Measurements from ENCODE around the gene TMEM242. TPM values are rescaled to one million over a fixed set of nuclear protein-coding genes. Genes with fewer than 3 reads are reported as not detected.

Gene TMEM242
- total RNA-seq, 2 donors from 2014 or later: 10.8 to 11.7 TPM

DNA sequence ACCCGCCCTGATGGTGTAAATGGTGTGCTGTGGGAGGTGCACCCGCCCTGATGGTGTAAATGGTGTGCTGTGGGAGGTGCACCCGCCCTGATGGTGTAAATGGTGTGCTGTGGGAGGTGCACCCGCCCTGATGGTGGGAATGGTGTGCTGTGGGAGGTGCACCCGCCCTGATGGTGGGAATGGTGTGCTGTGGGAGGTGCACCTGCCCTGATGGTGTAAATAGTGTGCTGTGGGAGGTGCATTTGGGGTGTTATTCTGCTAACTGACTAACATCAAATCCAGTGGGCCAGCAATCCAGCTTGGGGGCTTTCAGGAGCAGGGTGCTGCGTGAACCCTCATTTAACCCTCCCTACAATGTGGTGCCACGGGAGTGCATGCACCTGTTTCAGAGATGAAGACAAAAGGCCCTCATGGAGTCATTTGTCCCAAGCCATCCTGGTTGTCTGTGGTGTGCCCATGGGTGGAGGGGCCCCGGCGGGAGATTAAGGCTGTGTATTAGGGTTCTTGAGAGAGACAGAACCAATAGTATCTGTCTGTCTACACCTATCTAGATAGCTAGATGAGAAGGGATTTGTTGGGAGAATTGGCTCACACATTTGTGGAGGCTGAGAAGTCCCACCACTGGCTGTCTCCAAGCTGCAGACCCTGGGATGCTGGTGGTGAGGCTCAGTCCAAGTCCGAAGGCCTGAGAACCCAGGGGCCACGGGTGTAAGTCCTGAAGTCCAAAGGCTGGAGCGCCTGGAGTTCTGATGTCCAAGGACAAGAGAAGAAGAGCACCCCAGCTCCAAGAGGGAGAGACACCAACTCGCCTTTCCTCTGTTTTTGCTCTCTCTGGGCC, 39.2 kb downstream of the TMEM242 start:
- DNase-seq: peak; percentile 34
- no peaks in the 10 kb centered on the region for H3K9me3 Mint-ChIP-seq
- TF ChIP-seq, protein P1, sequence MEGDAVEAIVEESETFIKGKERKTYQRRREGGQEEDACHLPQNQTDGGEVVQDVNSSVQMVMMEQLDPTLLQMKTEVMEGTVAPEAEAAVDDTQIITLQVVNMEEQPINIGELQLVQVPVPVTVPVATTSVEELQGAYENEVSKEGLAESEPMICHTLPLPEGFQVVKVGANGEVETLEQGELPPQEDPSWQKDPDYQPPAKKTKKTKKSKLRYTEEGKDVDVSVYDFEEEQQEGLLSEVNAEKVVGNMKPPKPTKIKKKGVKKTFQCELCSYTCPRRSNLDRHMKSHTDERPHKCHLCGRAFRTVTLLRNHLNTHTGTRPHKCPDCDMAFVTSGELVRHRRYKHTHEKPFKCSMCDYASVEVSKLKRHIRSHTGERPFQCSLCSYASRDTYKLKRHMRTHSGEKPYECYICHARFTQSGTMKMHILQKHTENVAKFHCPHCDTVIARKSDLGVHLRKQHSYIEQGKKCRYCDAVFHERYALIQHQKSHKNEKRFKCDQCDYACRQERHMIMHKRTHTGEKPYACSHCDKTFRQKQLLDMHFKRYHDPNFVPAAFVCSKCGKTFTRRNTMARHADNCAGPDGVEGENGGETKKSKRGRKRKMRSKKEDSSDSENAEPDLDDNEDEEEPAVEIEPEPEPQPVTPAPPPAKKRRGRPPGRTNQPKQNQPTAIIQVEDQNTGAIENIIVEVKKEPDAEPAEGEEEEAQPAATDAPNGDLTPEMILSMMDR (conservative IDR thresholded peaks at IDR 0.05): no peak
- Histone ChIP-seq H3K9me3 (ENCODE audit: control insufficient read depth, low read length) (no peaks in the 10 kb centered on the region), H3K4me1 (ENCODE audit: control insufficient read depth, insufficient read depth, low read length) (peaks cover 5% of the 10 kb centered on the region), H3K27me3 (ENCODE audit: control insufficient read depth, insufficient read depth, low read length, poor library complexity, severe bottlenecking) (no peaks in the 10 kb centered on the region), H3K4me3 (ENCODE audit: low read length) (no peak overlapping the region), H3K36me3 (ENCODE audit: control insufficient read depth, insufficient read depth, low read length) (no peaks in the 10 kb centered on the region), H3K9ac (ENCODE audit: extremely low read depth, low read length, poor library complexity, severe bottlenecking) (no peak overlapping the region), H3K27ac (ENCODE audit: low read depth, low read length) (no peak overlapping the region)
- H3K4me1 Mint-ChIP-seq: peaks cover 7% of the 10 kb centered on the region
- 95 to 100% methylated on average over 1 to 9 of the region's 13 CpGs for WGBS, 2 experiments (ENCODE audit: insufficient coverage in 1 of 2, insufficient read length in 1 of 2)
- peaks cover 4% of the 10 kb centered on the region for H3K36me3 Mint-ChIP-seq (ENCODE audit: low read depth)
- H3K27me3 Mint-ChIP-seq (ENCODE audit: insufficient read depth): peaks cover 4% of the 10 kb centered on the region
- no peak overlapping the region for H3K27ac Mint-ChIP-seq
- no peak overlapping the region for H3K4me3 Mint-ChIP-seq

DNA sequence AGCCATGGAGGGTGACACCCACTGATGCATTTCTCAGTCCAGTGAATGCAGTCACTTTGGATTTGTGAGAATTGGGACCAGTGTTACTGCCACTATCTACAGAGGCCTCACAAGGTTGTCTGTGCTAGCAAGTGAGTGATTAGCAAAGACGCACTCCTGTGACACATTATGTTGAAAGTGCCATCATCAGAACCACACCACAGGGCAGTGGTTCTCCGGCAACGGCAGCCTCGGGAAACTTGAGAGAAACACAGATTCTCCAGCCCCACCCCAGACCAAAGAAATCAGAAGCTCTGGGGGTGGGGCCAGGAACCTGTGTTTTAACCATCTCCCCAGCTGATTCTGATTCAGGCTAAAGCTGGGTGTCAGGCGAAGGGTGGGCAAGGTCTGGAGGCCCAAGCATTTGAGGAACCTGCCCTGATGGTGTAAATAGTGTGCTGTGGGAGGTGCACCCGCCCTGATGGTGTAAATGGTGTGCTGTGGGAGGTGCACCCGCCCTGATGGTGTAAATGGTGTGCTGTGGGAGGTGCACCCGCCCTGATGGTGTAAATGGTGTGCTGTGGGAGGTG, 39.9 kb downstream of the TMEM242 start:
- H3K4me3 Mint-ChIP-seq: no peak overlapping the region
- peak; percentile 39 for DNase-seq
- H3K4me1 Mint-ChIP-seq: peaks cover 7% of the 10 kb centered on the region
- no peak overlapping the region for H3K27ac Mint-ChIP-seq
- TF ChIP-seq, protein P1 (conservative IDR thresholded peaks at IDR 0.05): no peak
- peaks cover 3% of the 10 kb centered on the region for H3K36me3 Mint-ChIP-seq (ENCODE audit: low read depth)
- H3K27me3 Mint-ChIP-seq (ENCODE audit: insufficient read depth): peaks cover 6% of the 10 kb centered on the region
- Histone ChIP-seq H3K4me3 (ENCODE audit: low read length) (no peak overlapping the region), H3K36me3 (ENCODE audit: control insufficient read depth, insufficient read depth, low read length) (no peaks in the 10 kb centered on the region), H3K27me3 (ENCODE audit: control insufficient read depth, insufficient read depth, low read length, poor library complexity, severe bottlenecking) (no peaks in the 10 kb centered on the region), H3K27ac (ENCODE audit: low read depth, low read length) (no peak overlapping the region), H3K9me3 (ENCODE audit: control insufficient read depth, low read length) (no peaks in the 10 kb centered on the region), H3K4me1 (ENCODE audit: control insufficient read depth, insufficient read depth, low read length) (peaks cover 5% of the 10 kb centered on the region), H3K9ac (ENCODE audit: extremely low read depth, low read length, poor library complexity, severe bottlenecking) (no peak overlapping the region)
- H3K9me3 Mint-ChIP-seq: no peaks in the 10 kb centered on the region
- WGBS, 2 experiments (ENCODE audit: insufficient coverage in 1 of 2, insufficient read length in 1 of 2): 88 to 100% methylated on average over 1 to 6 of the region's 8 CpGs

DNA sequence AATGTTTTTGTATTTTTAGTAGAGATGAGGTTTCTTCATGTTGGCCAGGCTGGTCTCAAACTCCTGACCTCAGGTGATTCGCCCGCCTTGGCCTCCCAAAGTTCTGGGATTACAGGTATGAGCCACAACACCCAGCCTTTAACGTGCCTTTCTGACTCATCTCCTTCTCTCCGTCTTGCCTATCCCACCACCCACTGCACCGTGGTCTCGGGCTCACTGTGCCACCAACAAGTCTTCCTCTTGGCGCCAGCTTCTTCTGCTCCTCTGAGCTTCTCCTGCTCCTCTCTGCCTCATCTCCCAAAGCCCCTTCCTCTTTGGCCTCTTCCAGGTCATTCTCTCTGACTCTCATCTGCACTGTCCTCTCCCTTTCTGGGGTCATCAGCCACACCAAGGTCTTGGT, 41.0 kb downstream of the TMEM242 start:
- Histone ChIP-seq H3K36me3 (ENCODE audit: control insufficient read depth, insufficient read depth, low read length) (no peaks in the 10 kb centered on the region), H3K27ac (ENCODE audit: low read depth, low read length) (no peak overlapping the region), H3K9ac (ENCODE audit: extremely low read depth, low read length, poor library complexity, severe bottlenecking) (no peak overlapping the region), H3K4me1 (ENCODE audit: control insufficient read depth, insufficient read depth, low read length) (peaks cover 9% of the 10 kb centered on the region), H3K9me3 (ENCODE audit: control insufficient read depth, low read length) (no peaks in the 10 kb centered on the region), H3K4me3 (ENCODE audit: low read length) (no peak overlapping the region), H3K27me3 (ENCODE audit: control insufficient read depth, insufficient read depth, low read length, poor library complexity, severe bottlenecking) (no peaks in the 10 kb centered on the region)
- no peak overlapping the region for H3K27ac Mint-ChIP-seq
- peak; percentile 41 for DNase-seq
- peaks cover 6% of the 10 kb centered on the region for H3K27me3 Mint-ChIP-seq (ENCODE audit: insufficient read depth)
- H3K4me3 Mint-ChIP-seq: no peak overlapping the region
- TF ChIP-seq, protein P1 (conservative IDR thresholded peaks at IDR 0.05): no peak
- no peaks in the 10 kb centered on the region for H3K9me3 Mint-ChIP-seq
- H3K4me1 Mint-ChIP-seq: peaks cover 5% of the 10 kb centered on the region
- H3K36me3 Mint-ChIP-seq (ENCODE audit: low read depth): no peaks in the 10 kb centered on the region
- WGBS, 2 experiments (ENCODE audit: insufficient coverage in 1 of 2, insufficient read length in 1 of 2): 92 to 95% methylated on average over 5 to 7 of the region's 7 CpGs
